DOHH2 (cell line): ENCODE data around the gene TCL1B.

Source experiments
- H3F3A ChIP-seq: fragments of 200-600 bp; sonication (generic), shearing (Covaris generic); 2 replicates; pipeline ENCODE4 v1.6.0; 2016; ENCODE audit warnings: antibody characterized with exemption, mild to moderate bottlenecking; ENCODE audit not compliant: control insufficient read depth, insufficient read depth
- H3K27ac ChIP-seq: fragments of 200-600 bp; sonication (generic); 2 replicates; pipeline ENCODE4 v1.5.1; 2014; ENCODE audit warnings: low read depth, mild to moderate bottlenecking, low read length, moderate library complexity
- H3K27me3 ChIP-seq: fragments of 200-600 bp; sonication (generic); 2 replicates; pipeline ENCODE4 v1.6.1; 2014; ENCODE audit warnings: mild to moderate bottlenecking, low read length, mixed read lengths; ENCODE audit not compliant: control insufficient read depth
- H3K36me3 ChIP-seq: fragments of 200-600 bp; sonication (generic); 2 replicates; pipeline ENCODE4 v1.6.1; 2014; ENCODE audit warnings: mild to moderate bottlenecking, low read length, moderate library complexity, mixed read lengths; ENCODE audit not compliant: control insufficient read depth
- H3K4me1 ChIP-seq: fragments of 200-600 bp; sonication (generic); 2 replicates; pipeline ENCODE4 v1.6.1; 2014; ENCODE audit warnings: mild to moderate bottlenecking, low read length, mixed read lengths; ENCODE audit not compliant: control insufficient read depth
- H3K4me2 ChIP-seq: fragments of 200-600 bp; sonication (generic); 2 replicates; pipeline ENCODE4 v1.6.0; 2014; ENCODE audit warnings: mild to moderate bottlenecking, low read length, moderate library complexity
- H3K4me3 ChIP-seq: fragments of 200-600 bp; sonication (generic); 2 replicates; pipeline ENCODE4 v1.5.1; 2014; ENCODE audit warnings: mild to moderate bottlenecking, low read length, mixed read lengths
- H3K79me2 ChIP-seq: fragments of 200-600 bp; sonication (generic); 2 replicates; pipeline ENCODE4 v1.6.1; 2014; ENCODE audit warnings: mild to moderate bottlenecking, low read length, mixed read lengths; ENCODE audit not compliant: control insufficient read depth
- H3K9me2 ChIP-seq: fragments of 200-600 bp; sonication (generic); replicated peaks from 2 replicates; pipeline ENCODE4 v1.6.1; 2014; ENCODE audit warnings: mild to moderate bottlenecking, low read length, mixed read lengths; ENCODE audit not compliant: control insufficient read depth
- H3K9me3 ChIP-seq: fragments of 200-600 bp; sonication (generic); 2 replicates; pipeline ENCODE4 v1.6.1; 2014; ENCODE audit warnings: antibody characterized with exemption, low read length, mixed read lengths; ENCODE audit not compliant: control insufficient read depth, insufficient read depth
- H4K20me1 ChIP-seq: fragments of 200-600 bp; sonication (generic); 2 replicates; pipeline ENCODE4 v1.6.0; 2014; ENCODE audit warnings: low read depth, mild to moderate bottlenecking, antibody characterized with exemption, low read length, moderate library complexity; ENCODE audit not compliant: control insufficient read depth, insufficient read depth
- EZH2phosphoT487 ChIP-seq: fragments of 200-600 bp; sonication (generic); IDR thresholded peaks from 2 replicates; pipeline ENCODE4 v1.6.1; 2017; ENCODE audit warnings: borderline replicate concordance, mild to moderate bottlenecking, antibody characterized with exemption, low read length, moderate library complexity, mixed read lengths
- TF ChIP-seq, protein P1 (sequence below): fragments of 200-600 bp; sonication (generic); IDR thresholded peaks from one replicate; pipeline ENCODE4 v1.5.1; 2014; ENCODE audit warnings: antibody characterized with exemption, mild to moderate bottlenecking, low read depth, low read length; ENCODE audit not compliant: poor library complexity, severe bottlenecking

The TCL1B gene

DNA sequence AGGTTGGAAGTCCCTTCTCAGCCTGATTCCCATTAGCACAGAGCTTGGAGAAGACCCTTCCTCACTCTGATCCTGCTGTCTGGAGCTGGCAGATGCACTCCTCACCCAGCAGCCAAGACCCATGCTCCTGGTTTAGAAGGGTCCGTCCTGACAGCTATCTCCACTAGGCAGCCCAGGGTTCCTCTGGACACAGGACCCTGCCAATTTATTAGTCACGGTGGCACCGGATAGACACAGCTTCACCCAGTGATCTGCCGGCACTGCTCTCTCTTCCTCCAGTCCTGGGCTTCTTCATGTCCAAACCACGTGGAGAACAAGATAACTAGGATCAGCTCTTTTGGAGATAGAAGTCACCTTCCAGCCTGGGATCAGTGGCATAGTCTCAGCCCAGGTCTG, 26.2 kb upstream of the TCL1B start:
- H3K27ac ChIP-seq, result no peak overlapping the region
- no peaks in the 10 kb centered on the region for H4K20me1 ChIP-seq
- H3K9me3 ChIP-seq, result no peaks in the 10 kb centered on the region
- peaks cover 52% of the 10 kb centered on the region for H3K4me1 ChIP-seq
- TF ChIP-seq EZH2phosphoT487, result no peak
- TF ChIP-seq, protein P1, sequence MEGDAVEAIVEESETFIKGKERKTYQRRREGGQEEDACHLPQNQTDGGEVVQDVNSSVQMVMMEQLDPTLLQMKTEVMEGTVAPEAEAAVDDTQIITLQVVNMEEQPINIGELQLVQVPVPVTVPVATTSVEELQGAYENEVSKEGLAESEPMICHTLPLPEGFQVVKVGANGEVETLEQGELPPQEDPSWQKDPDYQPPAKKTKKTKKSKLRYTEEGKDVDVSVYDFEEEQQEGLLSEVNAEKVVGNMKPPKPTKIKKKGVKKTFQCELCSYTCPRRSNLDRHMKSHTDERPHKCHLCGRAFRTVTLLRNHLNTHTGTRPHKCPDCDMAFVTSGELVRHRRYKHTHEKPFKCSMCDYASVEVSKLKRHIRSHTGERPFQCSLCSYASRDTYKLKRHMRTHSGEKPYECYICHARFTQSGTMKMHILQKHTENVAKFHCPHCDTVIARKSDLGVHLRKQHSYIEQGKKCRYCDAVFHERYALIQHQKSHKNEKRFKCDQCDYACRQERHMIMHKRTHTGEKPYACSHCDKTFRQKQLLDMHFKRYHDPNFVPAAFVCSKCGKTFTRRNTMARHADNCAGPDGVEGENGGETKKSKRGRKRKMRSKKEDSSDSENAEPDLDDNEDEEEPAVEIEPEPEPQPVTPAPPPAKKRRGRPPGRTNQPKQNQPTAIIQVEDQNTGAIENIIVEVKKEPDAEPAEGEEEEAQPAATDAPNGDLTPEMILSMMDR, result no peak
- H3K79me2 ChIP-seq, result no peaks in the 10 kb centered on the region
- H3K4me2 ChIP-seq, result no peak overlapping the region
- H3K9me2 ChIP-seq, result no peaks in the 10 kb centered on the region
- peaks cover 3% of the 10 kb centered on the region; the same call in 1 of the 2 replicates for H3F3A ChIP-seq
- H3K36me3 ChIP-seq, result peaks cover 4% of the 10 kb centered on the region
- no peak overlapping the region for H3K4me3 ChIP-seq
- H3K27me3 ChIP-seq, result peaks cover 15% of the 10 kb centered on the region

DNA sequence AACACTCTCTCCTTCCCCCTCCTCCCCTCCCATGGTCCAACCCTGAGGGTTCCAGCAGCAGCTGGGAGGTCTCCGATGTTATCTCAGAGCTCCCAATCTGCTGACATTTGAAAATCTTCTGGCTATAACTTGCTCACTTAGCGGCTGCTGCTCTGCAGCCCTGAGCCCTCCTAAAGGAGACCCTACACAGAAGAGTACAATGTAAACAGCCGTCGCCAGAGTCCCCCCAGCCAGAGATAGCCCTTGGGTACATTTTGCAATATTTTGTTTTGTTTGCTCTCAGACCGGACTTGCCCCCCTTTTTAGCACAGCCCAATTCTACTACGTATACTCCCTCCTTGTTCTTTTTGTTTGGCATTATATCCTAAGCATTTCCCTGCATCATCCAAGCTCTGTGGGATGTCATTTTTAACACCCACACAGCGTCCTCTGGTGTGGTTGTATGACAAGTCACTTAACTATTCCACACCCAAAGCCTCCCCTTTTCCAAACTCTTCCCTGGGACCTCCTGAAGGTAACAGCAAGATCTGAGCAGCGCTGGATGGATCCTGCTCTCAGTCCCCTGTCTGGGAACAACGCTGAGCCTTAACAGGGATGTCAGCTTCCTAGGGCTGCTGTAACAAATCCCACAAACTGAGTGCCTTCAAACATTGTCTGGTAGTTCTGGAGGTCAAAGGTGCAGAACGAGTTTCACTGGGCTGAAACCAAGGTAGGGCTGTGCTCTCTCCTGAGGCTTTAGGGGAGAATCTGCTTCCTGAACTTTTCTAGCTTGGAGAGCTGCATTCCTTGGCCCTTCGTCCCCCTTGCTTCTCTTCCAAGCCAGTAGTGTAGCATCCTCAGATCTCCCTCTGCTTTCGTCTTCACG, 25.3 kb upstream of the TCL1B start:
- Histone ChIP-seq H3K4me2 (no peak overlapping the region), H3K27me3 (peaks cover 15% of the 10 kb centered on the region), H3K36me3 (peaks cover 8% of the 10 kb centered on the region), H3K4me1 (peaks cover 61% of the 10 kb centered on the region), H3K9me3 (no peaks in the 10 kb centered on the region), H3K4me3 (no peak overlapping the region), H4K20me1 (no peaks in the 10 kb centered on the region), H3F3A (peaks cover 3% of the 10 kb centered on the region; the same call in 1 of the 2 replicates), H3K27ac (no peak overlapping the region), H3K9me2 (no peaks in the 10 kb centered on the region), H3K79me2 (no peaks in the 10 kb centered on the region)
- no peak for TF ChIP-seq EZH2phosphoT487
- TF ChIP-seq, protein P1, result no peak

DNA sequence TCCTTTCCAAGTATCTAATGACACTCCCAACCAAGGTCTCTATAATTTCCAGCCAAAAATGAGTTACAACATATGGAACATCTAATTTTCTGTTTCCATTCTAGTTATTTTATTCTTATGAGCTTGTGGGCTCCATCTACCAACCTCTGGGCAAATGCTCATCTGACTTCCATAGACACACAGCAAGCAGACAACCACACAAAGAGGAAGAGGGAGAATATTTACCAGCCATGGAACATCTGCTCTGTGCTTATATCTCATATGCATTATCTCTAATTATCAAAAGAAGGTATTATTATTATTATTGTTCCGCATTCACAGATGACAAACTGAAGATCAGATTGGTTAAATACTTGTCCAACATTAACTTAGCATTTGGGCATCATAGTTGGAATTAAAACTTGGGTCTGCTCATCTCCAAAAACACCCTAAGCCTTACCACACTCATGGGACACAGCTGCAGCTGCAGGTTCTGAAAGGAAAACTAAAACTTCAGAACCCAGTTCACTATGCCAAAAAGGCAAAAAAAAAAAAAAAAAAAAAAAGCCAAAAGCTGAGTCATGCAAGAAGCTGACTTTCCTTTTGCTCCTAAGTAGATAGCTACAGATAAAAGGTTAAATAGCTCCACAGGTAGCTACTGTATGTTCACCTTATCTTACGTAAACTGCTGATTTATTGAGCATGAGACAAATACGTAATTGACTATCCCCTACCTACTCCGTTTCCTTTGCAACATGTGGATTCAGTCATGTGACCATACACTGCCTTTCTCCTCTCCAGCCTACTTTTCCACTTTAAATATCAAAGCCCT, 23.6 kb upstream of the TCL1B start:
- Histone ChIP-seq H3K79me2 (no peaks in the 10 kb centered on the region), H3K4me3 (peak overlapping the region; percentile 28; the same call in 1 of the 2 replicates), H3K4me2 (peak overlapping the region; percentile 42), H3K27ac (peak overlapping the region; percentile 49), H3F3A (peaks cover 3% of the 10 kb centered on the region; the same call in 1 of the 2 replicates), H3K9me2 (no peaks in the 10 kb centered on the region), H3K27me3 (peaks cover 15% of the 10 kb centered on the region), H3K9me3 (no peaks in the 10 kb centered on the region), H3K4me1 (peaks cover 78% of the 10 kb centered on the region), H3K36me3 (peaks cover 8% of the 10 kb centered on the region), H4K20me1 (no peaks in the 10 kb centered on the region)
- no peak for TF ChIP-seq EZH2phosphoT487
- TF ChIP-seq, protein P1, result no peak
